Gastroesophageal sphincter (tissue), 4 donors: ENCODE data around the gene KRT78. TPM values are rescaled to one million over a fixed set of nuclear protein-coding genes. Genes with fewer than 3 reads are reported as not detected.

Experiments
- ATAC-seq: fragments of 150-250 bp; one replicate; pipeline ENCODE4 v1.9.1; 2016; ENCODE audit warnings: mild to moderate bottlenecking, moderate library complexity
- H3K27ac ChIP-seq, 4 donors: fragments of 200-600 bp; sonication (generic) in 3 of 4; 1 replicate in 3 of 4; 2 replicates in 1 of 4; pipeline ENCODE4 v1.5.1; 2016 to 2019
- H3K27me3 ChIP-seq: fragments of 200-600 bp; sonication (generic); one replicate; pipeline ENCODE4 v1.5.1; 2019
- H3K36me3 ChIP-seq, 2 donors: fragments of 200-600 bp; sonication (generic); one replicate each; pipeline ENCODE4 v1.5.1; 2019; ENCODE audit warnings: control low read depth in 1 of 2
- H3K4me1 ChIP-seq, 3 donors: fragments of 200-600 bp; sonication (generic); 1 replicate in 2 of 3; 2 replicates in 1 of 3; pipeline ENCODE4 v1.5.1; 2016 to 2019; ENCODE audit warnings: control low read depth in 2 of 3
- H3K4me3 ChIP-seq, 2 donors: fragments of 200-600 bp; sonication (generic); one replicate each; pipeline ENCODE4 v1.5.1; 2019; ENCODE audit warnings: mild to moderate bottlenecking in 1 of 2, moderate library complexity in 1 of 2
- H3K9me3 ChIP-seq, 3 donors: fragments of 200-600 bp; sonication (generic); one replicate each; pipeline ENCODE4 v1.5.1; 2017 to 2019; ENCODE audit warnings: control low read depth in 2 of 3
- EP300 ChIP-seq: sonication (generic); formaldehyde crosslinking; IDR thresholded peaks from one replicate; pipeline ENCODE4 v1.6.1; 2017; ENCODE audit warnings: antibody characterized with exemption, mild to moderate bottlenecking
- POLR2A ChIP-seq, 2 donors: fragments of 450-650 bp; IDR thresholded peaks; one replicate each; pipeline ENCODE4 v1.6.1; 2017; ENCODE audit warnings: antibody characterized with exemption in 2 of 2, mild to moderate bottlenecking in 2 of 2, moderate library complexity in 1 of 2
- POLR2AphosphoS5 ChIP-seq: sonication (generic); formaldehyde crosslinking; IDR thresholded peaks from one replicate; pipeline ENCODE4 v1.6.1; 2017; ENCODE audit warnings: antibody characterized with exemption
- WGBS, 2 donors: methylation state at CpG; one replicate each; pipeline ENCODE4 v1.1.5; 2018; ENCODE audit warnings: low coverage in 1 of 2; 5-methylcytosine and 5-hydroxymethylcytosine counted together
- total RNA-seq, 4 donors: library from RNA; depleted of rRNA; stranded (reverse); fragments of >200 nt; gene quantifications; one replicate each; pipeline ENCODE4 v1.1.0, GENCODE V29; 2016
- TF ChIP-seq, protein P1 (sequence below), 4 experiments: fragments of 200-600 bp in 2 of 4; fragments of 450-650 bp in 2 of 4; sonication (generic) in 1 of 4; IDR thresholded peaks; one replicate each; pipeline ENCODE4 v1.5.1; 2017 to 2019; ENCODE audit warnings: antibody characterized with exemption in 4 of 4, mild to moderate bottlenecking in 2 of 4, moderate library complexity in 2 of 4

Gene KRT78
- total RNA-seq, 4 donors from 2014 or later = 0.27 to 9.5 (median 1.5) TPM

DNA sequence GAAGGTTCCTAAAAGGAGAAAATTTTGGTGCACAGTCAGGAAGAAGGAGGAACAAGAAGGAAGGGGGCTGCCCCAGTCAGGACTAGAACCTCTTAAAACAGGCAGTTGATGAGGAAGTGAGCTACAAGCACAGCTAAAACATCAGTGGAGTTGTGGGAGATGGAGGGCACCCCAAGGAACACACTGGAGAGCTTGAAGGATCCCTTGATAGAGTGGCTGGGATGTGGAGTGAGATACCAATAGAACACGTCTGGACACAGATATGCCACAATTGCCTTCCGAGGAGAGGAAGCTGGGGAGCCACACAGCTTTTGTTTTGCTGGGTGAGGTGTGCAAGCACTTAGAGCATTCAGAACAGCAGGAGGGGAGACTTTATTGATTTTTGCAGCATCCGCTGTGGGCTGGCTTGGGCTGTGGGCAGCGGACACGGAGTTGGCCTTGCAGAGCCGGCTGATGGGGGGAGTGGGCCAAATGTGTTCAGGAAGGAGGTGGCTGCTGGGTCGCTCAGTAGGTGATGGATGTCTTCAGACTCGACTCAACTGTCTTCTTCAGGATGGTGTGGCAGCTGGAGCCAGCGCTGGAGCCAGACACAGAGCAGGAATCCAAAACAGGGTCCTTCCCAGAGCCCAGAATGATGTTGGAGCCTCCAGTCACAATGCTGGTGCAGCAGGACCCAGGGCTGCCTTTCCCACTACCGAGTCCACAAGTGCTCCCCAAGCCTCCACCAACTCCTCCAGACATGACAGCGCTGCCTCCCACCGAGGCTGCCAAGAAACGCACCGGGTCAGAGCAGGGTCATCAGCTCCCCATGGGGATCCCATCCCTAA lies 10.0 kb downstream of the KRT78 start:
- Histone ChIP-seq H3K27me3 (peaks cover 51% of the 10 kb centered on the region), H3K4me1 (no peaks in the 10 kb centered on the region), H3K27ac (no peak overlapping the region), H3K4me3 (no peak overlapping the region), H3K36me3 (no peaks in the 10 kb centered on the region), H3K9me3 (no peaks in the 10 kb centered on the region)
- TF ChIP-seq EP300 = no peak
- TF ChIP-seq POLR2AphosphoS5 = no peak
- no peak for TF ChIP-seq POLR2A (IDR thresholded peaks at IDR 0.05)
- no peak for ATAC-seq
- WGBS, 2 donors = 52 to 67% methylated on average over 3 to 6 of the region's 14 CpGs

DNA sequence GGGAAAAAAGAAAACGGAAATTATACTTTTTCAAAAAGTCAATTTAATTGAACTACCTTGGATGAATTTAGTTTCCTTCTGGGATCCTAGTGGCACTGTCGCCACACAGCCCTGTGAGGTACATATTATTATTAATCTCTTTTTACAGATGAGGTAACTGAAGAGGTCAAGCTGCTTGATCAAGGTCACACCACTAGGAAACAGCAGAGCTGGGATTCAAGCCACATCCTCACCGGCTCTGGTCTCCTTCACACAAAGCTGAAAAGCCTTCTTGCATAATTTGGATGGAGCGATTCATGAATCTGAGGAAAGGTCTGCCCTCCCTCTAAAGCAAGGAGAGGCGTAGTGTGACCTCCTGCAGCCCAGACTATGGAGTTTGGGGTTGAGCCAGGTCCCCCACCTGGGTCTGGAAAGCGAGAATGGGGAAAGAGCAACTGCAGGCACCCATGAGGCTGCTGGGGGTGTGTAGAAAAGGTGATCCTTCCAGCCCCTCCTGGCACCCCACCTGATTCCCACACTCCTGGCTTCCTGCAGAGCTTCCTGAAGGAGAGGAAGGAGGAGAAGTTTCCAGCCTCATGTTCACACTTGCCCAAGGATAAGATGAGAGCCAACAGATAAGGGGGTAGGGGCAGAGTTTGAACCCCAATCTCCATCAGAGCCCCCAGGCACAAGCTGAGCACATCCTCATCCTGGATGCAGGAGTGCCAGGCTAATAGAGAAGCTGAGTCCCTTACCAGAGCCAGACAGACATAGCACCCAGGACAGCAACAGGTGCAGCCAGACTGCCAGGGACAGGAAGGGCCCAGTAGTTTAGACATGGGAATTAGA lies 10.8 kb downstream of the KRT78 start:
- TF ChIP-seq POLR2A (IDR thresholded peaks at IDR 0.05) (no peak), POLR2AphosphoS5 (no peak), EP300 (no peak)
- TF ChIP-seq, protein P1, sequence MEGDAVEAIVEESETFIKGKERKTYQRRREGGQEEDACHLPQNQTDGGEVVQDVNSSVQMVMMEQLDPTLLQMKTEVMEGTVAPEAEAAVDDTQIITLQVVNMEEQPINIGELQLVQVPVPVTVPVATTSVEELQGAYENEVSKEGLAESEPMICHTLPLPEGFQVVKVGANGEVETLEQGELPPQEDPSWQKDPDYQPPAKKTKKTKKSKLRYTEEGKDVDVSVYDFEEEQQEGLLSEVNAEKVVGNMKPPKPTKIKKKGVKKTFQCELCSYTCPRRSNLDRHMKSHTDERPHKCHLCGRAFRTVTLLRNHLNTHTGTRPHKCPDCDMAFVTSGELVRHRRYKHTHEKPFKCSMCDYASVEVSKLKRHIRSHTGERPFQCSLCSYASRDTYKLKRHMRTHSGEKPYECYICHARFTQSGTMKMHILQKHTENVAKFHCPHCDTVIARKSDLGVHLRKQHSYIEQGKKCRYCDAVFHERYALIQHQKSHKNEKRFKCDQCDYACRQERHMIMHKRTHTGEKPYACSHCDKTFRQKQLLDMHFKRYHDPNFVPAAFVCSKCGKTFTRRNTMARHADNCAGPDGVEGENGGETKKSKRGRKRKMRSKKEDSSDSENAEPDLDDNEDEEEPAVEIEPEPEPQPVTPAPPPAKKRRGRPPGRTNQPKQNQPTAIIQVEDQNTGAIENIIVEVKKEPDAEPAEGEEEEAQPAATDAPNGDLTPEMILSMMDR (IDR thresholded peaks at IDR 0.05) = no peak
- Histone ChIP-seq H3K9me3 (no peaks in the 10 kb centered on the region), H3K36me3 (no peaks in the 10 kb centered on the region), H3K4me1 (no peaks in the 10 kb centered on the region), H3K27ac (no peak overlapping the region), H3K4me3 (no peak overlapping the region), H3K27me3 (peaks cover 51% of the 10 kb centered on the region)
- 74 to 80% methylated on average over 2 to 3 of the region's 6 CpGs for WGBS, 2 donors
- ATAC-seq = no peak

DNA sequence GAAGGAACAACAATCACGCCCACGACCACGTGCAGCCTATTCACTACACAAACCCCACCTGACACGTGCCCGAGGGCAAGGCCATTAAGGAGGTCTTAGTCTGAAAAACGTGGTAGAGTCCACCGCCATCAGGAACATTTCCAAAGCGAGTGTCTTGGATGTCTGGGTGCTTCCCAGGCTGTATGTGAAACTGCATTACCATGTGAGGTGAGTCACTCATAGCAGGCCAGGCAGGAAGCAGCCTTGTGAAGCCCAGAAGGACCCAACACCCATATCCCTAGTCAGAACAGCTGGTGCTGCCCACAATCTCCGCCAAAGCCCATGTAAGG lies 11.4 kb downstream of the KRT78 start:
- WGBS, 2 donors = 61 to 94% methylated on average over 3 to 7 of the region's 9 CpGs
- peaks cover 51% of the 10 kb centered on the region for H3K27me3 ChIP-seq
- no peaks in the 10 kb centered on the region for H3K9me3 ChIP-seq
- ATAC-seq = no peak
- H3K36me3 ChIP-seq = no peaks in the 10 kb centered on the region
- H3K4me3 ChIP-seq = no peak overlapping the region
- H3K4me1 ChIP-seq = no peaks in the 10 kb centered on the region
- no peak overlapping the region for H3K27ac ChIP-seq
- TF ChIP-seq POLR2A (IDR thresholded peaks at IDR 0.05) (no peak), EP300 (no peak), POLR2AphosphoS5 (no peak)
- TF ChIP-seq, protein P1 (IDR thresholded peaks at IDR 0.05) = no peak

DNA sequence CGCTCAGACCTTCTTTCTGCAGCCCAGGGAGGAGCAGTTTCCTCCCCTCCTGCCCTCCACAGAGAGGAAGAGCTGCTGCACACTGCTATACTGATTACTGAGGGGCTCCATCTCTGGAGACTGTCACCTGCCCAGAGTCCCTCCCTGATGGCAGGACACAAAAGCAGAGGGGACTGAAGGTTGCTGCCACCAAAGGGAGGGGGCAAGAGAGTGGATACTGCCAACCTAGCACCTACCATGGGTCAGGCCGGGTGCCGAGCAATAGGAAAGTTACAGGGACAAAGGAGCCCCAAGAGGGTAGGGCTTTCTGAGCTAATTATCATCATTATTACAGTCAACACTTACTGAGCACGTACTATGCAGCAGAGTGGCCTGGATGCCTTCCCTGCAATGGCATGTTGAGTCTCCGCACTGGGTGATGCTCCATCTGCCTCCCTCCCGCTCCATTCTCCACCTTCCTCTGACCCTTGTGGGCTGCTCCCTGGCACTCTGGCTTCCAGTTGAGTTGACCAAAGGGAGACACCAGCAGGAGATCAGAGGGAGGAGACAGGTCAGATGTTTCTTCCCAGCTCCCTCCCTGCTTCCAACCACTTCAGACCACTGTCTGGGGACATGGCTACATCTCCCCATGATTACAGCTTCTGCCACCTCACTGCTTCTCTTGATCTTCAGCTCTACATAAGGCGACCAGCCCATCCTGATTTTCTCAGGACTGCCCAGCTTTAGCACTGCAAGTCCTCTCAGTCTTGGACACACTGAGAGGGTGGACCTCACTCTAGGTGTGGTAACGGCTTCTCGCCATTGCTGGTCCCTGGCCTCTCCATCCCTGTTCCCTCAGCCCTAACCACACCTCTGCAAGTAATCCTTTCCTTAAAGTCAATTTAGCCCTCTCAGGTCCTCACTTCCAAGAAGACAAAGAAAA lies 12.0 kb downstream of the KRT78 start:
- ATAC-seq = no peak
- no peaks in the 10 kb centered on the region for H3K36me3 ChIP-seq
- H3K9me3 ChIP-seq = no peaks in the 10 kb centered on the region
- WGBS, 2 donors = 77 to 79% methylated on average over 5 to 8 of the region's 9 CpGs
- no peak overlapping the region for H3K27ac ChIP-seq
- H3K4me3 ChIP-seq = no peak overlapping the region
- H3K4me1 ChIP-seq = no peaks in the 10 kb centered on the region
- TF ChIP-seq POLR2AphosphoS5 (no peak), POLR2A (IDR thresholded peaks at IDR 0.05) (no peak)
- TF ChIP-seq, protein P1 (IDR thresholded peaks at IDR 0.05) = no peak
- H3K27me3 ChIP-seq = peaks cover 51% of the 10 kb centered on the region

DNA sequence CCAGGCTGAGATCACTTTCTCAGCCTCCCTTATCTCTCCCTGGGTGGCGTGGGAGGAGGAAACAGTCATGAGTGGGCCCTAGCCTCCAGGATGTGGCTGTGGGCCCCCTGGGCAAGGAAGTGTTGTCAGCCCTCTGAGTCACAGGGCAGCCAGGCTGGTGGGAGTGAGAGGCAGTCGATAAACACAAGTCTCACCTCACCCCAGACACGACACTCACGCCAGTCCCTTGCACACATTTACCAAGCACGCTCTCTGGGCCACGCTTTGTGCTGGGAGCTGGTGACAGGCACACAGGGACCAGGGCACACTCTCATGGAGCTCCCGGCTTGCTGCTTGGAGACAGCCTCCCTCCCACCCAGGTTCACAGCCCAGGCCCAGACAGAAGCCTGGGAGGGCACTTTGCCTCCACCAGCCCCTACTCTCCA lies 12.7 kb downstream of the KRT78 start:
- H3K36me3 ChIP-seq = no peaks in the 10 kb centered on the region
- no peak overlapping the region for H3K4me3 ChIP-seq
- ATAC-seq = no peak
- no peaks in the 10 kb centered on the region for H3K4me1 ChIP-seq
- TF ChIP-seq, protein P1 (IDR thresholded peaks at IDR 0.05) = no peak
- TF ChIP-seq EP300 (no peak), POLR2AphosphoS5 (no peak), POLR2A (IDR thresholded peaks at IDR 0.05) (no peak)
- peaks cover 51% of the 10 kb centered on the region for H3K27me3 ChIP-seq
- no CpG with 5 or more reads among the region's 7 CpGs for WGBS, 2 donors
- H3K27ac ChIP-seq = no peak overlapping the region
- no peaks in the 10 kb centered on the region for H3K9me3 ChIP-seq
